ENCODE data around the gene WNT5B. TPM values are rescaled to one million over a fixed set of nuclear protein-coding genes. Genes with fewer than 3 reads are reported as not detected.

WNT5B gene
- total and polyA plus RNA-seq, 3 donors from 2014 or later = 4.6 to 5.8 (median 4.9) TPM

DNA sequence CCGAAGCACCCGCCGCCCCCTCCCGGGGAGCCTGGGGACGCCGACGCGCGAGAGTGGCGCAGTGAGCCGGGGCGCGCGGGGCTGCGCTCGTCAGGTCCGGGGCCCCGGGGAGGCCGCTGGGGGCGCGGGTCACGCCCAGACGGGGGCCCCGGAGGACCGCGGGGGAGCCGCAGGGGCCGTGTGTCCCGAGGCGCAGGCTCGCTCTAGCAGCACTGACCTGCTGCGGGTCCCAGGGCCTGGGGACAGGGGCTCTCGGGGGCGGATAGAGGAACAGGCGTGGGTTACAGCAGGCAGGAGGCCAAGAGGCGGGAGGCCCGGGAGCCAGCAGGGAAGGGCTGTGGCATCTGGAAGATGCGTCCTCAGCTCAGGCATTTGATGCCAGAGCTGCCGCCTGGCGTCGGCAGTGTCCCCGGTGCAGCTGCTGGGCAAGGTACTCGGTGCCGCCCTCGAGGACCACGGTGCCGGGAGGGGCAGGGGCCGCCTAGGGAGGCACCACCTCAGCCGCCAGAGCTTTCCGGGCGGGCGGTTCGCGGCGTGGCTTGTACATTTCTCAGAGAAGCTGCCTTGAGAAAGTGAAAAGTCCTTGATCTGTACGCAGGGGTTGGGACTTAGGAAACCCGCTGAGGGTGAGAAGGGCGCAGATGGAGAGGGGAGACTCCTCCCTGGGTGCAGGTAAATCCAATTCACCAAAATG lies 1.2 kb downstream of the WNT5B start:
- DNase-seq = peak; percentile 60
- WGBS, 2 donors = 1 to 2% methylated on average over 21 to 41 of the region's 58 CpGs
- Histone ChIP-seq H3K4me1 (peaks cover 4% of the 10 kb centered on the region), H3K9me3 (no peaks in the 10 kb centered on the region), H3K27ac (no peak overlapping the region), H3K36me3 (ENCODE audit: low read depth, missing control alignments) (no peaks in the 10 kb centered on the region), H3K4me3 (peak overlapping the region; percentile 40 to 54), H3K27me3 (no peaks in the 10 kb centered on the region)
- intact Hi-C loops (cut with DNase I; ENCODE audit: low total_unique reads) = loop anchor here (10.0 kb wide), 1 partner anchor 305 kb away; no protein-coding TSS in a partner anchor
- no peak for TF ChIP-seq POLR2A (IDR thresholded peaks at IDR 0.05)
- TF ChIP-seq, protein P1, sequence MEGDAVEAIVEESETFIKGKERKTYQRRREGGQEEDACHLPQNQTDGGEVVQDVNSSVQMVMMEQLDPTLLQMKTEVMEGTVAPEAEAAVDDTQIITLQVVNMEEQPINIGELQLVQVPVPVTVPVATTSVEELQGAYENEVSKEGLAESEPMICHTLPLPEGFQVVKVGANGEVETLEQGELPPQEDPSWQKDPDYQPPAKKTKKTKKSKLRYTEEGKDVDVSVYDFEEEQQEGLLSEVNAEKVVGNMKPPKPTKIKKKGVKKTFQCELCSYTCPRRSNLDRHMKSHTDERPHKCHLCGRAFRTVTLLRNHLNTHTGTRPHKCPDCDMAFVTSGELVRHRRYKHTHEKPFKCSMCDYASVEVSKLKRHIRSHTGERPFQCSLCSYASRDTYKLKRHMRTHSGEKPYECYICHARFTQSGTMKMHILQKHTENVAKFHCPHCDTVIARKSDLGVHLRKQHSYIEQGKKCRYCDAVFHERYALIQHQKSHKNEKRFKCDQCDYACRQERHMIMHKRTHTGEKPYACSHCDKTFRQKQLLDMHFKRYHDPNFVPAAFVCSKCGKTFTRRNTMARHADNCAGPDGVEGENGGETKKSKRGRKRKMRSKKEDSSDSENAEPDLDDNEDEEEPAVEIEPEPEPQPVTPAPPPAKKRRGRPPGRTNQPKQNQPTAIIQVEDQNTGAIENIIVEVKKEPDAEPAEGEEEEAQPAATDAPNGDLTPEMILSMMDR (IDR thresholded peaks at IDR 0.05) = peak in 1 of 3 experiments; percentile 20

DNA sequence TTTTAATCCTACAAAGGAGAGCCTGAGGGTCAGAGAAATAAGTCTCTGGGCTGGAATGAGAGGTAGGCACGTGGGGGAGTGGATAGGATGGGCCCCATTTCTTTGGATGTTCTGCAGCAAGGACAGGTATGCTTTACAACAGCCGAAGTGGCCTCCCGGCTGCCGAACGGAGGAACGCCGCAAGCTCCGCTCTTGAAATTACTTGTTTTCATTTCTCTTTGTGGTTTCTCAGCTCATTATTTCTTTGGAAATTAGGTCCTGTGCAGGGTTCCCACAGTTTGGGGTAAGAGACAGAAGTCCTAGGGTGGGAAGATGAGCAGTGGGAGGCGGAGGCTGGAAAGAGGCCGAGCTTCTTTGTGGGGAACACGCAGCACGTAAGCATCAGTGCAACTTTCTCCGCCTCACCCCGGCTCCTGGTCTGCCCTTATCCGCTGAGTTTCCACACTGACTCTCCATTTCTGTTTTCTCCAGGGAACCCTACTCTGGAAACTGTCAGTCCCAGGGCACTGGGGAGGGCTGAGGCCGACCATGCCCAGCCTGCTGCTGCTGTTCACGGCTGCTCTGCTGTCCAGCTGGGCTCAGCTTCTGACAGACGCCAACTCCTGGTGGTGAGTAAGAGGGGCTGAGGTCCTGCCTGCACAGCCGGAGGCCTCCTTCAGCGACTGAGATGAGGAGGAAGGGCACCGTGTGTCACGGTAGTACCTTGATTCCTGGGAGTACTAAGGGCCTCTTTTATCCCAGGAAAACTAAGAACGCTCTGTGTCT lies 2.0 kb downstream of the WNT5B start:
- Histone ChIP-seq H3K9me3 (no peaks in the 10 kb centered on the region), H3K4me1 (peaks cover 4% of the 10 kb centered on the region), H3K36me3 (ENCODE audit: low read depth, missing control alignments) (no peaks in the 10 kb centered on the region), H3K27ac (no peak overlapping the region), H3K4me3 (peak overlapping the region in 1 of 2 donors; percentile 54), H3K27me3 (no peaks in the 10 kb centered on the region)
- intact Hi-C loops (cut with DNase I; ENCODE audit: low total_unique reads) = loop anchor here (10.0 kb wide), 1 partner anchor 304 kb away; no protein-coding TSS in a partner anchor
- WGBS, 2 donors = 16 to 22% methylated on average over 23 of the region's 23 CpGs
- TF ChIP-seq, protein P1 (IDR thresholded peaks at IDR 0.05) = no peak
- no peak for TF ChIP-seq POLR2A (IDR thresholded peaks at IDR 0.05)
- peak; percentile 36 for DNase-seq

DNA sequence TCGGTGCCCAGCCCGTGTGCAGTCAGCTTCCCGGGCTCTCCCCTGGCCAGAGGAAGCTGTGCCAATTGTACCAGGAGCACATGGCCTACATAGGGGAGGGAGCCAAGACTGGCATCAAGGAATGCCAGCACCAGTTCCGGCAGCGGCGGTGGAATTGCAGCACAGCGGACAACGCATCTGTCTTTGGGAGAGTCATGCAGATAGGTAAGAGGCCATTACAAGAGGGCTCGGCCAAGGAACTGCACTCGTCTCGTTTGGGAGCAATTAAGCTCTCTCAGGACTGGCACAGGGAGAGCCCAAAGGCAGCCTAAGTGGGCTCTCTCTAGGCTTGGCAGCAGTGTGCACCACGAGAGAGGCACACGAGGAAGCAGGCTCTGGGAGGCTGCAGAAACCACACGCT lies 3.7 kb downstream of the WNT5B start:
- no peak overlapping the region for H3K27ac ChIP-seq
- no peak overlapping the region for H3K4me3 ChIP-seq
- DNase-seq = no peak
- H3K4me1 ChIP-seq = peaks cover 4% of the 10 kb centered on the region
- WGBS, 2 donors = 92 to 93% methylated on average over 14 of the region's 14 CpGs
- TF ChIP-seq, protein P1 (IDR thresholded peaks at IDR 0.05) = no peak
- no peak for TF ChIP-seq POLR2A (IDR thresholded peaks at IDR 0.05)
- H3K27me3 ChIP-seq = no peaks in the 10 kb centered on the region
- H3K36me3 ChIP-seq (ENCODE audit: low read depth, missing control alignments) = no peaks in the 10 kb centered on the region
- intact Hi-C loops (cut with DNase I; ENCODE audit: low total_unique reads) = loop anchor here (10.0 kb wide), 1 partner anchor 302 kb away; no protein-coding TSS in a partner anchor
- no peaks in the 10 kb centered on the region for H3K9me3 ChIP-seq

GRCh38 chr12:1633459-1633858 lies 4.4 kb downstream of the WNT5B start:
- intact Hi-C loops (cut with DNase I; ENCODE audit: low total_unique reads) = loop anchor here (10.0 kb wide), 1 partner anchor 301 kb away; no protein-coding TSS in a partner anchor
- 42 to 59% methylated on average over 3 of the region's 3 CpGs for WGBS, 2 donors
- no peak for DNase-seq
- no peaks in the 10 kb centered on the region for H3K9me3 ChIP-seq
- H3K4me3 ChIP-seq = no peak overlapping the region
- H3K4me1 ChIP-seq = peaks cover 4% of the 10 kb centered on the region
- H3K27me3 ChIP-seq = no peaks in the 10 kb centered on the region
- TF ChIP-seq, protein P1 (IDR thresholded peaks at IDR 0.05) = no peak
- no peak for TF ChIP-seq POLR2A (IDR thresholded peaks at IDR 0.05)
- H3K36me3 ChIP-seq (ENCODE audit: low read depth, missing control alignments) = no peaks in the 10 kb centered on the region
- no peak overlapping the region for H3K27ac ChIP-seq
